Stimulated activated CD4-positive, alpha-beta T cell treated with anti-CD3 and anti-CD28 coated beads, TNF-alpha, amount 100 ng/mL, for 48 hours (primary cell): ENCODE results near the gene SLC29A2.

Experiments used
- DNase-seq, 3 donors: peaks; one replicate each; pipeline ENCODE4 v3.0.0-alpha.2; 2020; ENCODE audit warnings: low read depth in 3 of 3

Gene SLC29A2

DNA sequence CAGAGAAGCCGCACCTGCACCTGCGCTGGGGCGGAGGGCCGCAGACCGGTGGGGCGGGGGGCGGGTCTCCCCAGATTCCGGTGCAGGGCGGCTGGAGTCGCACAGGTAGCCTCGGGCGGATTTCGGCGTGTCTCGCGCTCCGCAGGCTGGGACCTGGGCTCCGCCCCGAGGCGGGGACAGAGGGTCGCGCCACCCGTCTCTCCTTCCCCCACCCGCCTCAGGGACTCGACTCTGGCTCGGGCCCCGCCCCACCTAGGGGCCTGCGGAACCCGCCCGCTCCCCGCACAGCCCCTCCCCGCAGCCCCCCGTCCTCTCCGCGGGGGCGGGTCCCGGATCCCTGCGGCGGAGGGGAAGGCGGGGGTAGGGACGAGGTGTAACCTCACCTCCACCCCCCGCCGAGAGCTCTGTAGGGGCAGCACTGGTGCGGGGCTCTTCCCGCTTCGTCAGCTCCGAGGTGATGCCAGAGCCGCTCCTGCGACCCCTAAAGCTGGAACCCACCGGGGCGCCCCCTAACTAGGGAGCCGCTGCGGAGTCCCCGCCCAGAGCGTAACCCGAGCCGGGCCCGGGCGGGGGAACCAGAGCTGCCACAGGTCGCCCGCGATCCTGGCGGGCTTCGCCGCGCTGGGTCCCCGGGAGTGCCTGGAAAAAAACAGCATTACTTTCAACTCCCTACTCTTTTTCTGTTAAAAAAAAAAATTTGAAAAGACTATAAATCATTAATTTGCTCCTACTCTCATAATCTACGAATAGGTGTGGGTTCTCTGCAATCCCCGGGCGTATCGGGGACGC lies at the start of gene SLC29A2:
TSS of gene SLC29A2 (minus strand) at position 134 of the 789 bp plus-strand sequence. CDS start 169 bp downstream, outside the sequence.
- peak; percentile 46 to 82 (median 73) for DNase-seq

DNA sequence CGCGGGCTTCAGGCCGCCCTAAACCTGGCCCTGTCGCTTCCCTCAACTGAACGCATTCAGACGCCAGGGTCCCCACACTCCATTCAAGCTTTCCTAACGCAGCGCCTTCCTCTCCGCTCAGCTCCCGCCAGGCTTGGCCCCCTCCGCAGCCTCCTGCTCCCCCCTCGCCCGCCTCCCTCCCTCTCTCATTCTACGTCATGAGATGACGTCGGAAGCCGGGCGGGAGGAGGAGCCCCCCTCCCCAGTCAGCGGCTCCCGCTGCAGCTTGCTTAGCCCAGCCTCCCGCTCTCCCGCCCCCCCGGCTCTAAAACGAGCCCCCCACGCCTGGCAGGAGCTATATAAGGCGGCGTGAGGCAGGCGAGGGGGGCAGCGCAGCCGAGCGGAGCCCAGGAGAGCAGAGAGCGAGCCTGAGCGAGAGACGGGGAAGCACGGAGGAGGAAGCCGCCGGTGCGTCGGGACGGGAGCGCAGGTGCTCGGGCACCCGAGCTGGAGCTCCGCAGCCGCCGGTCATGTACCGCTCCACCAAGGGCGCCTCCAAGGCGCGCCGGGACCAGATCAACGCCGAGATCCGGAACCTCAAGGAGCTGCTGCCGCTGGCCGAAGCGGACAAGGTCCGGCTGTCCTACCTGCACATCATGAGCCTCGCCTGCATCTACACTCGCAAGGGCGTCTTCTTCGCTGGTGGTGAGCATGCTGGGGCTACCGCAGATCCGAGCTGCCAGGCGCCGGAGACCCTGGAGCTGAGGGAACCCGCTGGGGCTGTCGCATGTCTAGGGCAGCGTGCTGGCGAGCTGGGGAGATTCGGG lies 49.3 kb upstream of the SLC29A2 start, which contains the start of gene NPAS4:
TSS of gene NPAS4 (plus strand) at position 365 of the 806 bp plus-strand sequence. CDS start at position 510, 145 bp downstream.
- DNase-seq = no peak

- no peak for DNase-seq
Observed at GRCh38 chr11:66419825-66420224, 48.3 kb upstream of the SLC29A2 start.

DNA sequence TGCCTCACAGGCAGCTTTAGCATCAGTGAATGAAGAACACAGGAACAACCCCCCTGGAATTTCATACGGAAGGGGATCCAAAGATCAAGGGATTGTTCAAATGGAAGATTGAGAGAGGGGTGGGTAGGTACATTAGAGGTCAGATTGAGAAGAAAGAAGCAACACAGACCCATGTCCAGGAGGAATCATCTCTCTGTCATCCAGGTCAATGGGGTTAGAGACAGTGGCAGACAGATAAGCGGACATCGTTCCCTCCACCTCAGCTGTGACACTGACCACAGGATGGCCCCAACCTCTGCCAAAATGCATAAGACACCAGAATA lies 47.4 kb upstream of the SLC29A2 start:
- no peak for DNase-seq

DNA sequence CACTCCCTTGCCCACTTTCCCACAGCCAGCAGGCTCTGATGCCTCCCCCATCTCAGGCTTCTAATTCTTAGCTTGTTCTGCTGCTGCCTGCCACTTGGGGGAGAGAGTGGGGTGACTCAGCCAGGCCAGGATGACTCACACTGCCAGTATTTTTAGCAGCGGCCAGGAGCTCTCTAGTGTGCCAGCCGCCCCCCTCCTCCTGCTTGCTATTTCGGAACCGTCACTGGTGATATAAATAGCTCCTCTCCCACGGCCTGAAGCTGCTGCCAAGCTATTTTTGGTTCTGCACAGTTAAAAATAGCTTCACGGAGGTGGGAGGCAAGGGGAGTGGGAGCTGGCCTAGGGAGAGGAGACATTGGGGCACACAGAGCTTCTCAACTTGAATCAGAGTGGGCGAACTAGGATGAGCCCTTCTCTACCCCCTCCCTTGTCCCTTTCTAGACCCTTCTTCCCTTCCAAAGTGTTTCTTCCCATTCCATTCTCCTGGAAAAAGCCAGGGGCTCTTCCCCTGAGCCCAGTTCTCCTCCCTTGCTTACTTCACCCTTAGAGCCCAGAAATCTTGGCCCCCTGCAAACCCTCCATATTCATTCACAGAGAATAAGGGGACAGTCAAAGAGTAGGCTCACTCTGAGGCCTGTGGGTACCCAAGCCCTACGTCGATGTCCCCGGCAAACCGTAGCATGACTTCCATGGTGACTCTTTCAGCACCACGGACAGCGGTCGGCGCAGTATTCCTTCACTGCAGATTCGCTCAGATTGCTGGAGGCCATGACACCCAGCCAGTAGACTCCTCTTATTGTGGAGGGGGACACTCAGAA lies 46.8 kb upstream of the SLC29A2 start:
- peak; percentile 54 to 78 (median 68) for DNase-seq

DNA sequence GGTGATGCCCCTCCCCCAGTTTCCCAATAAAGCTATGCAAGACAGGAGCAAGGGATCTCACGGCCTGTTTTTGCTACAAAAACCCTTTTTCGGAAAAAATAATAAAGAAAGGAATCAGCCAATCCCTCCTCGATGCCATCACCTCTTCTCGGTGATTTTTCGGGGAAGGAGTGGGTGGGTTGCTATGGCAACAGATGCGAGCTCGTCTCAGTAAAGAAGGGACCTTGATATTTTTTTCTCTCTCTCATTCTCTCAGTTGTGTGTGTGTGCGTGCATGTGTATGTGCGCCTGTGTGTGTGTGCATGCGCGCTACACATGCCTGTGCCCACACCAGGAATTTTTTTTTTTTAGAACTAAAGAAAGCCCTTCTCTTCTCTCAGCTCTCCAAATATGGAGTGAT lies 45.4 kb upstream of the SLC29A2 start:
- peak in 2 of 3 donors; percentile 21 to 47 for DNase-seq

DNA sequence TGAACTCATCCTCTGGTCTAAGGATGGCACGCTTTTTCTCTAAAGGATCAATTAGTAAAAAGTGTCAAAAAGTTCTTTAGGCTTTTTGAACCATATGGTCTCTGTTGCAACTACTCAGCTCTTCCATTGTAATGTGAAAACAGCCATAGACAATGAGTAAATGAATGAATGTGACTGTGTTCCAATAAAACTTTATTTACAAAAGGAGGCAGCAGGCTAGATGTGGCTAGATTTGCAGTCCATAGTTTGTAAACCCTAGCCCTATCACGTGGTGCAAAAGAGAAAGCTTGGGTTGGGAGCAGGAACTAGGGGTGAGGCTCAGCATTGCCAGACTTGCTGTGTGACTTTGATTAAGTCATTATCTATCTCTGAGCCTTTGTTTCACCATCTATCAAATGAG lies 43.9 kb upstream of the SLC29A2 start:
- DNase-seq = no peak

GRCh38 chr11:66414120-66414934 lies 42.8 kb upstream of the SLC29A2 start:
- no peak for DNase-seq

DNA sequence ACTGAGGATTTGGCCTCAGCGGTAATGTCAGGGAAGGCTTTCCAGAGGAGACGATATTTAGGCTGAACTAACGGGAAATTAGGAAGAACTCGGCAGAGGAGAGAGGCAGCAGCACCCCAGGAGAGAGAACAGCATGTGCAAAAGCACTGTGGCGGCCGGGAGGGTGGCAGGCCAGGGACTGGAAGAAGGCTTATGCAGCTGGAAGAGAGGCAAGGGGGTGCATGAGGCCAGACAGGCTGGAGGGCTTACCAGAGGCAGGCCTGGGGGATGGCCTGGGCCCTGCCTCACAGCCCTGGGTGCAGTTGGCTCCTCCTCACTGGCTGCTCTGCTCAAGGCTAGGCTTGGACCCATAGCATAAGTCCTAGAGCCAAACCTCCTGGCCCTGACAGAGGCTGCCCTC lies 41.6 kb upstream of the SLC29A2 start:
- DNase-seq = no peak

DNA sequence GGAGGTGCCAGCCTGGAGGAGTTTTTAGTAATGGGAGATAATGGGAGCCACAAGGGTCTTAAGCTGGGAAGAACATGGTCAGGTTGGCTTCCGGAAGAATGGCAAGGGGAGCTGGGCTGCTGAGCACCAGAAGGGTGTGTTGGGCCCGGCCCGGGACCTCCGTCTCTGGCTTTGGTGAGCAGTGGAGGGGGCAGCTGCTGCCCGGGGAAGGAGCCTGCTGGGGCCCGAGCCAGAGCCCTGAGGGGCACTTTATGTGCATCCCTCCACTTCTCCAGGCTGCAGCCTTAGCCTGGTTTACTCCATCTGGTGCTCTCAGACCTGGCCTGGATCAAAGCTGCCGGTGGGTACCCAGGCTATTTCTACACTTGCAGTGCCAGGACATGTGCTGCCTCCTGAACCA lies 40.5 kb upstream of the SLC29A2 start:
- DNase-seq = no peak

DNA sequence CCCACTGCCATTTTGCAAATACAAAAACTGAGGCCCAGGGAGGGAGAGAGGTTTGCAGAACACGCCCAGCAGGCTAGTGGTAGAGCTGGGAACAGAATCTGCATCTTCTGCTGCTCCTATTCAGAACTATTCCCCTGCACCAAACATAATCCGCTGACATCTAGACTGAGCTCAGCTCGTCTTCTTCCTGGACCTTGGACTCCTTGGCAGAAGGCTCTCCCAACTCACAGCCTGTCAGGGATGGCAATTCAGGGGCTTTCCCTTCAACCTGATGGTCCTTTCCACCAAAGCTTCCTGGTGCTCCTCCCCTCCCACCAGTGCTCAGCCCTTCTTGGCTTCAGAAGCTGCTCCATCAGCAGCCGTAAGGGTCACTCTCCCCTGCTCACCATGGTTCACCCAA lies 39.8 kb upstream of the SLC29A2 start:
- no peak for DNase-seq

GRCh38 chr11:66410191-66410590 lies 38.6 kb upstream of the SLC29A2 start:
- no peak for DNase-seq

DNA sequence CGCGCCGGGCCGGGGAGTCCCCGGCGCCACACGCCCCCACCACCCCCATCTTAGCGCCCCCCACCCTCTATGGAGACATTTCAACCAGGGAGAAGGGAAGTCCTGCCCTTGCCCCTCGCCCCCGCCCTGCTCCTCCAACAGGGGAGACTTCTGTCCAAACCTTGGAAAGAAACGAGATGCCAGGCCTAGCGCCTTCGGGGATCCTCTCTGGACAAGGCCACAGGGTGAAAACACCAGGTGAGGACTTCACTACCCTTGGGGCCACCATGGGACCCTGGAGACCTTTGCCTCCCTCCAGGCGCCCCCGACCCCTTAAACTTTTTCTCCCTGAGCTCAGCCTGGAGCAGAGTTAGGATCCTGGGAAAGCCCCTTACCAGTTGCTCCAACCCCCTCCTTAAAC lies 37.7 kb upstream of the SLC29A2 start:
- DNase-seq = no peak

- DNase-seq = peak; percentile 79 to 96 (median 90)
Observed at GRCh38 chr11:66408488-66409214, 37.1 kb upstream of the SLC29A2 start.

GRCh38 chr11:66407651-66408050 lies 36.1 kb upstream of the SLC29A2 start:
- DNase-seq = no peak

- no peak for DNase-seq
Observed at GRCh38 chr11:66393954-66394353, 22.4 kb upstream of the SLC29A2 start.

- no peak for DNase-seq
Observed at GRCh38 chr11:66391322-66391721, 19.8 kb upstream of the SLC29A2 start.

DNA sequence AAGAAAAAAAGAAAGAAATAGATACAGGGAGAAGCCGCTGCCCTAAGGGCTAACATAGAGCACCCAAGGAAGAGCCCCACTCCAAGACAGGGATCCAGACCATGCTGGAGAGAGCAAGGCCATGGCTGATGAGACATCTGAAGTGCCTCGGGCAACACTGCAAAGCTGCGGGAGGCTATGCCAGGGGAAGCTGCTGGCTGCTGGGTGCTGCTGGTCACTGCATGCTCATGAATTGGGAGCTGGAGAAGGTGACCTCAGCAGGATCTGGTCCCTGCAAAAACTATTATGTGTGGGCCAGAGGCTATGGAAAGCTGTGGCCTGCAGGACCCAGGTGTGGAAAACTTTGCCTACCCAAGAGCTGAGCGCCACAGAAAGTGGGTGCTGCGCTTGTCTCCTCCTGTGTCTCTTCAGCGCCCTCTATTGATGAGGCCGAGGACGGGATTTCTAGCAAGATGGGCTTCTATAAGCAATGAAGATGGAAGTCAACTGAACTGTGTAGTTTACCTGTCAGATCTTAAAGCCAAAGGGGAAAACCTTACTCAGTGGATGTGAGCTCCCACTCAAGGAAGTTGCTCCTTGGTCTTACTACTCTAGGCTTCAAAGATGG lies 17.3 kb upstream of the SLC29A2 start:
- peak; percentile 41 to 74 (median 66) for DNase-seq

GRCh38 chr11:66386171-66387069 lies 14.9 kb upstream of the SLC29A2 start:
- peak; percentile 71 to 85 (median 76) for DNase-seq
